Activated naive CD4-positive, alpha-beta T cell treated with anti-CD3 and anti-CD28 coated beads, Interleukin-2, amount 50 U/mL, for 72 hours (primary cell): ENCODE measurements around the gene CPLX4. TPM values are rescaled to one million over a fixed set of nuclear protein-coding genes. Genes with fewer than 3 reads are reported as not detected.
A peak's percentile ranks its signal among the peaks of the same experiment; 100 is the strongest.

Experiments used
- ATAC-seq, 2 donors: fragments of 150-1000 bp; cut with Tn5 transposase; 2 replicates each; pipeline ENCODE4 v1.10.0; 2021; ENCODE audit warnings: mild to moderate bottlenecking in 2 of 2, moderate library complexity in 2 of 2
- DNase-seq, 2 donors: peaks; one replicate each; pipeline ENCODE4 v3.0.0; 2021 to 2022; ENCODE audit warnings: low spot score in 2 of 2
- H3K27ac Mint-ChIP-seq, 2 donors: one replicate each; pipeline ENCODE4 v1.8.0; 2022; ENCODE audit warnings: mild to moderate bottlenecking in 2 of 2, mixed read lengths in 2 of 2
- H3K36me3 Mint-ChIP-seq, 2 donors: one replicate each; pipeline ENCODE4 v1.8.0; 2022; ENCODE audit warnings: mixed read lengths in 2 of 2
- H3K9me3 Mint-ChIP-seq, 2 donors: one replicate each; pipeline ENCODE4 v1.8.0; 2022; ENCODE audit warnings: mixed read lengths in 2 of 2
- total RNA-seq, 2 donors: library from RNA; stranded (reverse); gene quantifications; one replicate each; pipeline ENCODE4 v1.2.3, GENCODE V29; 2022

CPLX4 gene
- total RNA-seq, 2 donors from 2014 or later, result not detected

GRCh38 chr18:59279193-59279592 lies 39.3 kb downstream of the CPLX4 start:
- Mint-ChIP-seq H3K9me3 (no peaks in the 10 kb centered on the region), H3K36me3 (peaks cover 0 to 6% of the 10 kb centered on the region in 2 donors), H3K27ac (no peak overlapping the region)
- DNase-seq (no peak), ATAC-seq (peak in 1 of 2 donors; percentile 76)

- ATAC-seq, result peak in 1 of 2 donors; percentile 9
- DNase-seq, result no peak
- no peak overlapping the region for H3K27ac Mint-ChIP-seq
- H3K9me3 Mint-ChIP-seq, result no peaks in the 10 kb centered on the region
- H3K36me3 Mint-ChIP-seq, result peaks cover 0 to 6% of the 10 kb centered on the region in 2 donors
Measured at GRCh38 chr18:59278793-59279192, 39.7 kb downstream of the CPLX4 start.

GRCh38 chr18:59276047-59276446 lies 42.4 kb downstream of the CPLX4 start:
- Mint-ChIP-seq H3K9me3 (no peaks in the 10 kb centered on the region), H3K36me3 (peaks cover 0 to 6% of the 10 kb centered on the region in 2 donors), H3K27ac (no peak overlapping the region)
- DNase-seq (no peak), ATAC-seq (no peak)

GRCh38 chr18:59275406-59275949 lies 43.0 kb downstream of the CPLX4 start:
- H3K27ac Mint-ChIP-seq, result no peak overlapping the region
- no peak for ATAC-seq
- no peak for DNase-seq
- H3K9me3 Mint-ChIP-seq, result no peaks in the 10 kb centered on the region
- peaks cover 0 to 6% of the 10 kb centered on the region in 2 donors for H3K36me3 Mint-ChIP-seq

- H3K36me3 Mint-ChIP-seq, result peaks cover 0 to 9% of the 10 kb centered on the region in 2 donors
- no peak for DNase-seq
- H3K9me3 Mint-ChIP-seq, result no peaks in the 10 kb centered on the region
- no peak overlapping the region for H3K27ac Mint-ChIP-seq
- no peak for ATAC-seq
Measured at GRCh38 chr18:59274533-59274928, 43.9 kb downstream of the CPLX4 start.

GRCh38 chr18:59273759-59274532 lies 44.5 kb downstream of the CPLX4 start:
- H3K27ac Mint-ChIP-seq, result no peak overlapping the region
- ATAC-seq (no peak), DNase-seq (peak in 1 of 2 donors; percentile 8)
- peaks cover 0 to 11% of the 10 kb centered on the region in 2 donors for H3K36me3 Mint-ChIP-seq
- H3K9me3 Mint-ChIP-seq, result no peaks in the 10 kb centered on the region

GRCh38 chr18:59272891-59273758 lies 45.3 kb downstream of the CPLX4 start, which contains the start of gene RAX:
Gene RAX, minus strand, starts transcription at chr18:59273454. Its CDS starts 248 bp downstream, at chr18:59273206.
- ATAC-seq (peak; percentile 16 to 72), DNase-seq (peak in 1 of 2 donors; percentile 49)
- H3K9me3 Mint-ChIP-seq, result no peaks in the 10 kb centered on the region
- peaks cover 0 to 11% of the 10 kb centered on the region in 2 donors for H3K36me3 Mint-ChIP-seq
- H3K27ac Mint-ChIP-seq, result no peak within 1 kb of the TSS

GRCh38 chr18:59272221-59272888 lies 46.1 kb downstream of the CPLX4 start:
- DNase-seq, result no peak
- Mint-ChIP-seq H3K9me3 (no peaks in the 10 kb centered on the region), H3K36me3 (peaks cover 0 to 11% of the 10 kb centered on the region in 2 donors), H3K27ac (no peak overlapping the region)
- ATAC-seq, result peak in 1 of 2 donors; percentile 25

GRCh38 chr18:59271606-59272220 lies 46.7 kb downstream of the CPLX4 start:
- Mint-ChIP-seq H3K27ac (no peak overlapping the region), H3K9me3 (no peaks in the 10 kb centered on the region), H3K36me3 (peaks cover 0 to 11% of the 10 kb centered on the region in 2 donors)
- DNase-seq (peak in 1 of 2 donors; percentile 8), ATAC-seq (peak in 1 of 2 donors; percentile 26)

- no peak overlapping the region for H3K27ac Mint-ChIP-seq
- no peak for ATAC-seq
- DNase-seq, result no peak
Measured at GRCh38 chr18:59270689-59271257, 47.7 kb downstream of the CPLX4 start.

GRCh38 chr18:59269563-59270119 lies 48.8 kb downstream of the CPLX4 start:
- Mint-ChIP-seq H3K36me3 (peaks cover 0 to 9% of the 10 kb centered on the region in 2 donors), H3K27ac (peak overlapping the region in 1 of 2 donors; percentile 37), H3K9me3 (no peaks in the 10 kb centered on the region)
- DNase-seq (no peak), ATAC-seq (no peak)

More at GRCh38 chr18:59270689-59271257, 47.7 kb downstream of the CPLX4 start:
- H3K9me3 Mint-ChIP-seq, result no peaks in the 10 kb centered on the region
- H3K36me3 Mint-ChIP-seq, result peaks cover 0 to 11% of the 10 kb centered on the region in 2 donors

GRCh38 chr18:59268721-59269562 lies 49.5 kb downstream of the CPLX4 start:
- DNase-seq (peak in 1 of 2 donors; percentile 70), ATAC-seq (peak; percentile 67 to 75)
- H3K27ac Mint-ChIP-seq, result no peak overlapping the region
- H3K9me3 Mint-ChIP-seq, result no peaks in the 10 kb centered on the region
- peaks cover 0 to 8% of the 10 kb centered on the region in 2 donors for H3K36me3 Mint-ChIP-seq

GRCh38 chr18:59268127-59268720 lies 50.2 kb downstream of the CPLX4 start:
- peak in 1 of 2 donors; percentile 11 for DNase-seq
- H3K27ac Mint-ChIP-seq, result no peak overlapping the region
- peaks cover 0 to 15% of the 10 kb centered on the region in 2 donors for H3K36me3 Mint-ChIP-seq
- H3K9me3 Mint-ChIP-seq, result no peaks in the 10 kb centered on the region
- no peak for ATAC-seq

GRCh38 chr18:59267503-59268126 lies 50.8 kb downstream of the CPLX4 start:
- H3K36me3 Mint-ChIP-seq, result peaks cover 0 to 16% of the 10 kb centered on the region in 2 donors
- H3K9me3 Mint-ChIP-seq, result no peaks in the 10 kb centered on the region
- DNase-seq (peak in 1 of 2 donors; percentile 17), ATAC-seq (no peak)
- no peak overlapping the region for H3K27ac Mint-ChIP-seq
